Measurements from ENCODE around the gene CEP89.

DNA sequence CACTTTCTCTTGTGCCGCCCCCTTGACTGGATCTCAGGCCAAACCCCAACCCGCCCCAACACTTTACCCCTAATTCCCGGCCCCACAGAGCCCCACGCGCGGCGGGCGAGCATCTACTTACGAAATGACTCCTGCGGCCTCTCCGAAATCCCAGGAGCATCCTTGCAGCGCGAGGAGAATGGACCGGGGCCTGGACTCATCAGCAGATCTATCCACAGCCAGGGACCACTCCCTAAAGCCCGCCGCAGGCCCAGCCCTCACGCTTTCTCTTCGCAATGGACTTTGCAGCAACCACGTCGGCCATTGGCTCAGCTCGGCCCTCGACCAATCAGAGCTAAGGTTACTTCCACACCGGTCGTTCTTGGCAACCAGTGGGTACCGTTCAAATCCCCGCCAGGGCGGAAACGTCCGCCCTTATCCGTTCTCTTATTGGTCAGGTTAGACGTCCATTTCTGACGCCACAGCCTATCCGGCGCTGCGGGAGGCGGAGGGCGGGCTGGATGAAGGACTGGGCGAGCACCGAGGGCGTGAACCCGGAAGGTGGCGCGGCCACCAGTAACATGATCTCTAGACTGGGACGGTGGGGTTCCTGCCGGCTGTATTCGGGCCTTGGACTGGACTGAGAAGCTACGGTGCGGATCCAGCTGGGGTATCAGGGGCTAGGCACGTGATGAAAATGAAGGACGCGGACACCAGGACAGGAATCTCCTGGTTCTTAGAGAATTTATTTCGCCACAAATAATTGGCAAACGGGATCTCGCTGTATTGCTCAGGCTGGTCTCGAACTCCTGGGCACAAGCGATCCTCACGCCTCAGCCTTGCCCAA lies at the start of gene CEP89, which contains the start of gene FAAP24:
- TF ChIP-seq, protein P1, sequence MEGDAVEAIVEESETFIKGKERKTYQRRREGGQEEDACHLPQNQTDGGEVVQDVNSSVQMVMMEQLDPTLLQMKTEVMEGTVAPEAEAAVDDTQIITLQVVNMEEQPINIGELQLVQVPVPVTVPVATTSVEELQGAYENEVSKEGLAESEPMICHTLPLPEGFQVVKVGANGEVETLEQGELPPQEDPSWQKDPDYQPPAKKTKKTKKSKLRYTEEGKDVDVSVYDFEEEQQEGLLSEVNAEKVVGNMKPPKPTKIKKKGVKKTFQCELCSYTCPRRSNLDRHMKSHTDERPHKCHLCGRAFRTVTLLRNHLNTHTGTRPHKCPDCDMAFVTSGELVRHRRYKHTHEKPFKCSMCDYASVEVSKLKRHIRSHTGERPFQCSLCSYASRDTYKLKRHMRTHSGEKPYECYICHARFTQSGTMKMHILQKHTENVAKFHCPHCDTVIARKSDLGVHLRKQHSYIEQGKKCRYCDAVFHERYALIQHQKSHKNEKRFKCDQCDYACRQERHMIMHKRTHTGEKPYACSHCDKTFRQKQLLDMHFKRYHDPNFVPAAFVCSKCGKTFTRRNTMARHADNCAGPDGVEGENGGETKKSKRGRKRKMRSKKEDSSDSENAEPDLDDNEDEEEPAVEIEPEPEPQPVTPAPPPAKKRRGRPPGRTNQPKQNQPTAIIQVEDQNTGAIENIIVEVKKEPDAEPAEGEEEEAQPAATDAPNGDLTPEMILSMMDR (IDR thresholded peaks at IDR 0.05) = peak in 2 of 5 experiments; percentile 37 to 61
- TF ChIP-seq POLR2A (IDR thresholded peaks at IDR 0.05) = no peak
